ENCODE data around the gene THRA. TPM values are rescaled to one million over a fixed set of nuclear protein-coding genes. Genes with fewer than 3 reads are reported as not detected.
A peak's percentile ranks its signal among the peaks of the same experiment; 100 is the strongest.

THRA gene
- total RNA-seq, 1 donor from 2014 or later = 13.6 TPM

DNA sequence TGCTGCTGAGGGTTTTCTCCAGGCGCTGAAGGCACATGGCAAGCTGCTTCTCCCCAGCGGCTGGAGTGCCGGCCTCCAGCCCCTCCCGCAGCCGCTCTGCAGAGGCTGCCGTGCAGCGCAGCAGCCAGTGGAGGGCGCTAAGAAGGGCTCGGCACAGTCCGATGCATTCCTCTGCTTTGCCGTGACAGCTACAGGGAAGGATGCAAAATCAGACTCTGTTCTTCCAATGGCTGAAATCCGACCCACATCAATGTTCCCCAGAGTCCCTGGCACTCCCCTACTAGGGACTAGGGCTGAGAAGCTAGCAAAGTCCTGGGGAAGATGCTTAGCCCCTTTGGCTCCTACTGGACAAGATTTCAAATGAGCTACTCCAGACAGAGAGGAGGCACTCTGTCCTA is 27.6 kb upstream of the THRA start:
- peaks cover 7% of the 10 kb centered on the region for H3K4me1 Mint-ChIP-seq (ENCODE audit: unreplicated experiment)
- no peak overlapping the region for H3K4me3 Mint-ChIP-seq (ENCODE audit: unreplicated experiment)
- TF ChIP-seq, protein P1, sequence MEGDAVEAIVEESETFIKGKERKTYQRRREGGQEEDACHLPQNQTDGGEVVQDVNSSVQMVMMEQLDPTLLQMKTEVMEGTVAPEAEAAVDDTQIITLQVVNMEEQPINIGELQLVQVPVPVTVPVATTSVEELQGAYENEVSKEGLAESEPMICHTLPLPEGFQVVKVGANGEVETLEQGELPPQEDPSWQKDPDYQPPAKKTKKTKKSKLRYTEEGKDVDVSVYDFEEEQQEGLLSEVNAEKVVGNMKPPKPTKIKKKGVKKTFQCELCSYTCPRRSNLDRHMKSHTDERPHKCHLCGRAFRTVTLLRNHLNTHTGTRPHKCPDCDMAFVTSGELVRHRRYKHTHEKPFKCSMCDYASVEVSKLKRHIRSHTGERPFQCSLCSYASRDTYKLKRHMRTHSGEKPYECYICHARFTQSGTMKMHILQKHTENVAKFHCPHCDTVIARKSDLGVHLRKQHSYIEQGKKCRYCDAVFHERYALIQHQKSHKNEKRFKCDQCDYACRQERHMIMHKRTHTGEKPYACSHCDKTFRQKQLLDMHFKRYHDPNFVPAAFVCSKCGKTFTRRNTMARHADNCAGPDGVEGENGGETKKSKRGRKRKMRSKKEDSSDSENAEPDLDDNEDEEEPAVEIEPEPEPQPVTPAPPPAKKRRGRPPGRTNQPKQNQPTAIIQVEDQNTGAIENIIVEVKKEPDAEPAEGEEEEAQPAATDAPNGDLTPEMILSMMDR (IDR thresholded peaks at IDR 0.05; ENCODE audit: unreplicated experiment) = peak; percentile 60
- no peak overlapping the region for H3K27ac Mint-ChIP-seq (ENCODE audit: unreplicated experiment)
- H3K9me3 Mint-ChIP-seq (ENCODE audit: unreplicated experiment) = no peaks in the 10 kb centered on the region
- H3K27me3 Mint-ChIP-seq (ENCODE audit: unreplicated experiment) = peaks cover 8% of the 10 kb centered on the region
- peak; percentile 85 for DNase-seq (ENCODE audit: low spot score)
- H3K36me3 Mint-ChIP-seq (ENCODE audit: low read depth, unreplicated experiment) = peaks cover 15% of the 10 kb centered on the region

DNA sequence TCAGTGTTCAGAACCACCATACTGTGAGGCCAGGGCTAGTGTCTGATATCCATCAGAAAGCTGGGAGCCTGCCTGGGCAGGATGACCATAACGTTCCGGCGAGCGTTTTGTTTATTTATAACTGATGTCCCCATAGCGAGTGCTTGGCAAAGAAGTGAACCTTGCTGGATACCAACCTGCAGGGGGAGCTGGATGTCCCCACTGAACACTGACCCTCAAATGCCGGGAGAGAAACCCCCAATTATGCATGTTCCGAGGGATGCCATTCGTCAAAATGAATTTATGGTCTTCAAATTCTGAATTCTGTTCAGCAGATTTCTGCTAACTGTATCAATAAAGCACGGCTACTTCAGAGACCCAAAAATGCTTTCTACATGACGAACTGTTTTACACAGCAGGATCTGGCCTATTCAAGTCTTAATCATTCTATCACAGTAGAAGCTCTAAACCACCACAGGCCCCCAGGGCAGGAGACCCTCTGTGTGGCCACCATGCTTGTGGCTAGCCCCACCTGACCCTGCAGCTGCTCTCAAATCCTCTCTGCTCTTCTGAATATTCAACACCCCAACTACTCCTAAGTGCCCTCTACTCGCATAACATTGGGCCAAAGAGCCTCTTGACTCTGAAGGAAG is 23.8 kb upstream of the THRA start:
- Mint-ChIP-seq H3K4me1 (ENCODE audit: unreplicated experiment) (peaks cover 7% of the 10 kb centered on the region), H3K4me3 (ENCODE audit: unreplicated experiment) (peak overlapping the region; percentile 81), H3K36me3 (ENCODE audit: low read depth, unreplicated experiment) (peaks cover under 1% of the 10 kb centered on the region), H3K9me3 (ENCODE audit: unreplicated experiment) (no peaks in the 10 kb centered on the region), H3K27me3 (ENCODE audit: unreplicated experiment) (peaks cover 2% of the 10 kb centered on the region), H3K27ac (ENCODE audit: unreplicated experiment) (peak overlapping the region; percentile 75)
- TF ChIP-seq, protein P1 (IDR thresholded peaks at IDR 0.05; ENCODE audit: unreplicated experiment) = peak; percentile 53
- peak; percentile 49 for DNase-seq (ENCODE audit: low spot score)

DNA sequence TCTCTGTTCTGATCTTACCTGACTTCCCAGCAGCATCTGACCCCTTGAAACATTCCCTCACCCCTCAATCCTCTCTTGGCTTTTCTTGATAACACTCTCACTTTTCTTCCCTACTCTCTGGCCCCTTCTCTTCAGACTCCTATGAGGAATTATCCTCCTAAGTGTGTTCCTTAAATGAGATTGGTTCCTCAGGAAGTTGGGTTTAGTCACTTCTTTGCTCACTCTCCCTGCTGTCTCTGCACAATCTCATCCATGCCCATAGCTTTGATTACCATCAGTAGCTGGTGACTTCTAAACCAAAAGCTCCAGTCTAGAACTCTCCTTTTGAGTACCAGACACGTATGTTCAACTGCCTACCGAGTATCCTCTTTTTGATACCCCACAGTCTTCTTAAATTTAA is 21.6 kb upstream of the THRA start:
- peaks cover 2% of the 10 kb centered on the region for H3K27me3 Mint-ChIP-seq (ENCODE audit: unreplicated experiment)
- peaks cover 4% of the 10 kb centered on the region for H3K36me3 Mint-ChIP-seq (ENCODE audit: low read depth, unreplicated experiment)
- peaks cover 7% of the 10 kb centered on the region for H3K4me1 Mint-ChIP-seq (ENCODE audit: unreplicated experiment)
- no peak for DNase-seq (ENCODE audit: low spot score)
- no peaks in the 10 kb centered on the region for H3K9me3 Mint-ChIP-seq (ENCODE audit: unreplicated experiment)
- H3K4me3 Mint-ChIP-seq (ENCODE audit: unreplicated experiment) = no peak overlapping the region
- H3K27ac Mint-ChIP-seq (ENCODE audit: unreplicated experiment) = peak overlapping the region; percentile 6
- TF ChIP-seq, protein P1 (IDR thresholded peaks at IDR 0.05; ENCODE audit: unreplicated experiment) = no peak

DNA sequence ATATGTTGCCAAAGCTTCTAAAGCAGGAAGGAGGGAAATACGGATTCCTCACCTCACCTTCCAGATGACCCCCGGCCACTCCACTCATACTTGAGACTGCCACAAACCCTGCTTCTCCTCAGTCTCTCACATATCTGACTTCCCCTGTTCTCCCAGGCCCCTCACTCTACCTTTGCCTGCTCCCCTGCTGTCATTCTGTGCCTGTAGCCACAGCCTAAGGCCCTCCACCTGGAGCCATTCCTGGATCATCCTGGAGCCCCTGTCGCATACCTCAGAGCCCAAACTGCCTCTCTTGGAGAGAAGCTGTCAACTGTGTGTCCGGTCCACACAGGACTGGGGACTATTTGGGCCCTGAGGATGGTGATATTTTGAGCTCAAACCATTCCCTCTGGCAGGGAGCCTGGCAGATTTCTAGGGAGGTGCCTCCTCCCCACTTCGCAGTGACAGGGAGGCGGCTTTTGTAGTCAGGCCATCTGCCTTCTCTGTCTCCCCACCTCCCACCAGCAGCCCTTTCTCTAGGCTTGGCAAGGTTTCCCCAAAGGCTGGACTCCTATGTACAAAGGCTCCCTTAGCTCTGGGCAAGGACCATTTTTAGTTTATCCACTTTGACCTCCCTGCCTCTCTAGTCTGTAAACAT is 6.3 kb upstream of the THRA start:
- no peak overlapping the region for H3K4me3 Mint-ChIP-seq (ENCODE audit: unreplicated experiment)
- TF ChIP-seq, protein P1 (IDR thresholded peaks at IDR 0.05; ENCODE audit: unreplicated experiment) = no peak
- H3K4me1 Mint-ChIP-seq (ENCODE audit: unreplicated experiment) = peaks cover 21% of the 10 kb centered on the region
- DNase-seq (ENCODE audit: low spot score) = no peak
- H3K27ac Mint-ChIP-seq (ENCODE audit: unreplicated experiment) = no peak overlapping the region
- H3K27me3 Mint-ChIP-seq (ENCODE audit: unreplicated experiment) = peaks cover 10% of the 10 kb centered on the region
- peaks cover 8% of the 10 kb centered on the region for H3K36me3 Mint-ChIP-seq (ENCODE audit: low read depth, unreplicated experiment)
- H3K9me3 Mint-ChIP-seq (ENCODE audit: unreplicated experiment) = no peaks in the 10 kb centered on the region

DNA sequence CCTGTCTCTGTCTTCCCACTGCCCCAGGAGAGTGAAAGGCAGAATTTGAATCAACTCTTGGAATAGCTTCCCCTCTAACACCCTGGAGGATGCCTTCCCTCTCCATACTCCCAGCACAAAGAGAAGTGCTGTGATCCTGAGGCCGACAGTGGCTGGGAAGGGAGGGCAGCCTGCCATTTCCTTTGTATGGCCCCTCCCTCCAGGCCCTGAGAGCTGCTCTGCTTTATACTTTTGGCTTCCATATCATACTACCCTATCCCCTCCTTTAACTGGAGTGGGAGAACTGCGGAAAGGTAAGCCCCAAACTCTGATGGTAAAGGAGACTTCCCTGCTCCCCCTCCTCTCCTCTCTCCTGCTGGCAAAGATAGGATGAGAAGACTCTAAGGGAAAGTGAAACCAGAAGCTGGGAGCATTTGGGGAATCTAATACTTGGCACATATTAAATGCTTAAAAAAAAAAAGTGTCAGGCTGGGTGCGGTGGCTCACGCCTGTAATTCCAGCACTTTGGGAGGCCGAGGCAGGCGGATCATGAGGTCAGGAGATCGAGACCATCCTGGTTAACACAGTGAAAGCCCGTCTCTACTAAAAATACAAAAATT is 4.5 kb upstream of the THRA start:
- TF ChIP-seq, protein P1 (IDR thresholded peaks at IDR 0.05; ENCODE audit: unreplicated experiment) = no peak
- H3K36me3 Mint-ChIP-seq (ENCODE audit: low read depth, unreplicated experiment) = peaks cover 5% of the 10 kb centered on the region
- peaks cover 27% of the 10 kb centered on the region for H3K4me1 Mint-ChIP-seq (ENCODE audit: unreplicated experiment)
- no peak overlapping the region for H3K4me3 Mint-ChIP-seq (ENCODE audit: unreplicated experiment)
- no peaks in the 10 kb centered on the region for H3K9me3 Mint-ChIP-seq (ENCODE audit: unreplicated experiment)
- peaks cover 17% of the 10 kb centered on the region for H3K27me3 Mint-ChIP-seq (ENCODE audit: unreplicated experiment)
- DNase-seq (ENCODE audit: low spot score) = no peak
- H3K27ac Mint-ChIP-seq (ENCODE audit: unreplicated experiment) = no peak overlapping the region

Data from endothelial cell (in vitro differentiated cells).